ENCODE measurements around the gene NPPC. TPM values are rescaled to one million over a fixed set of nuclear protein-coding genes. Genes with fewer than 3 reads are reported as not detected.
"Not testable (repeated sequence)": the region's sequence is repeated elsewhere in the genome, so short reads cannot be mapped to it uniquely, and the experiment has no call there.

The NPPC gene
- total RNA-seq, 4 donors from 2014 or later, result not detected

DNA sequence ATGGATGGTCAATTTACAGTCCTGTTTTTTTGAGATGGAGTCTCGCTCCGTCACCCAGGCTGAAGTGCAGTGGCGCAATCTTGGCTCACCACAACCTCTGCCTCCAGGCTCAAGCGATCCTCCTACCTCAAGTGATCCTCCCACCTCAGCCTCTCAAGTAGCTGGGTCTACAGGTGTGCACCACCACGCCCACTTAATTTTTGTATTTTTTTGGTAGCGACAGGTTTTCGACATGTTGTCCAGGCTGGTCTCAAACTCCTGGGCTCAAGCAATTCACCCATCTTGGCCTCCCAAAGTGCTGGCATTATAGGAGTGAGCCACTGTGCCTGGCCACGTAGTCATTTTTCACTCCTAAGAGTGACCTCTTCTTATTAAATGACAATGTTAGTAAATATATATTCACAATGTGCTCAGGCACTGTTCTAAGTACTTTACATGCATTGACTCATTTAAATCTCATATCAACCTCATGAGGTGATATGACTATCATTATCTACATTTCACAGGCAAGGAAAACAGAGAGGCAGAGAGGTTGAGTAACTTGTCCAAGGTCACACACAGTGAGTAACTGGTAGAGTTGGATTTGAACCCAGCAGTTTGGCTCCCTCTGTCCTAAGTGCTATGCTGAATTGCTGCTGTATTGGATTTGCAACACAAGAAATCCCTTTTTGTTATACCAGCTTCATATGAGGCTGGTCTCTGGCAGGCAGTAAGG, 29.7 kb upstream of the NPPC start:
- TF ChIP-seq POLR2A (IDR thresholded peaks at IDR 0.05), result no peak
- no peak for TF ChIP-seq POLR2AphosphoS5 (IDR thresholded peaks at IDR 0.05)
- no peak for TF ChIP-seq EP300 (IDR thresholded peaks at IDR 0.05)
- TF ChIP-seq CTCF (IDR thresholded peaks at IDR 0.05), result no peak
- H3K27me3 ChIP-seq, result no peaks in the 10 kb centered on the region
- H3K4me3 ChIP-seq, result no peak overlapping the region
- no peak for DNase-seq (ENCODE audit: low spot score in 2 of 2)
- peaks cover 5% of the 10 kb centered on the region for H3K4me1 ChIP-seq
- 90% methylated on average over 8 of the region's 8 CpGs for WGBS
- no peak overlapping the region for H3K27ac ChIP-seq
- H3K9me3 ChIP-seq, result no peaks in the 10 kb centered on the region
- no peaks in the 10 kb centered on the region for H3K36me3 ChIP-seq

GRCh38 chr2:231951452-231952035, 25.3 kb upstream of the NPPC start:
- Histone ChIP-seq H3K27me3 (no peaks in the 10 kb centered on the region), H3K36me3 (no peaks in the 10 kb centered on the region), H3K4me3 (no peak overlapping the region), H3K9me3 (no peaks in the 10 kb centered on the region), H3K27ac (no peak overlapping the region), H3K4me1 (no peaks in the 10 kb centered on the region)
- DNase-seq (ENCODE audit: low spot score in 2 of 2), result no peak
- no peak for TF ChIP-seq EP300 (IDR thresholded peaks at IDR 0.05)
- no peak for TF ChIP-seq POLR2AphosphoS5 (IDR thresholded peaks at IDR 0.05)
- no peak for TF ChIP-seq POLR2A (IDR thresholded peaks at IDR 0.05)
- TF ChIP-seq CTCF (IDR thresholded peaks at IDR 0.05), result no peak
- 97% methylated on average over 2 of the region's 2 CpGs for WGBS

DNA sequence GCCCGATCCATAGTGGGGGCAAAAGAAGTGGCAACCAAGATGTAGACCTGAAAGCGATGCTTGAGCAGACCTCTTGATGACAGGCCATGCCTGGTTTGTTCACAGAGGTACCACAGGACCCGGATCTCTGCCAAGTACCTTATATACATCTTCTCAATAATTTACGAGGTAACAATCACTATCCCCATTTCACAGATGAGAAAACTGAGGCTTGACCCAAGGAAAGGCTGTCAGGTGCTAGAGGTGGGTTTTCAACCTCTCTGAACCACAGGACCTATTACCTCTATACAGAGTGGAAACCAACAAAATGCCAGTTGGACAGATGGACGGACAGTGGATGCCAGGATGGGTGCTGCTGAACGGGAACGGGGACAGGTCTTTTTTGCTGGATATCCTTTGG, 21.5 kb upstream of the NPPC start:
- DNase-seq (ENCODE audit: low spot score in 2 of 2), result no peak
- 86% methylated on average over 7 of the region's 7 CpGs for WGBS
- no peaks in the 10 kb centered on the region for H3K9me3 ChIP-seq
- H3K36me3 ChIP-seq, result no peaks in the 10 kb centered on the region
- H3K4me1 ChIP-seq, result no peaks in the 10 kb centered on the region
- no peaks in the 10 kb centered on the region for H3K27me3 ChIP-seq
- TF ChIP-seq CTCF (IDR thresholded peaks at IDR 0.05), result no peak
- no peak for TF ChIP-seq EP300 (IDR thresholded peaks at IDR 0.05)
- TF ChIP-seq POLR2AphosphoS5 (IDR thresholded peaks at IDR 0.05), result no peak
- no peak for TF ChIP-seq POLR2A (IDR thresholded peaks at IDR 0.05)
- H3K4me3 ChIP-seq, result no peak overlapping the region
- no peak overlapping the region for H3K27ac ChIP-seq

DNA sequence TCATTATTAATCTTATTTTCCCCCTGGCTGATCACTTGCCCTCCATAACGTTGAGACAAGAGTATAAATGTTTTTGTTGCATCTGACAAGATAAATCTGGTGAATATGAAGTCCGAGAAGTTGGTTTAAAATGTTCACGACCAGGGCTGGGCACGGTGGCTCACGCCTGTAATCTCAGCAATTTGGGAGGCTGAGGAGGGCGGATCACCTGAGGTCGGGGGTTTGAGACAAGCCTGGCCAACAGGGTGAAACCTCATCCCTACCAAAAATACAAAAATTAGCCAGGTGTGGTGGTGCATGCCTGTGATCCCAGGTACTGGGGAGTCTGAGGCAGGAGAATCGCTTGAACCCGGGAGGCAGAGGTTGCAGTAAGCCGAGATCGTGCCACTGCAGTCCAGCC, 20.9 kb upstream of the NPPC start:
- not testable (repeated sequence) for DNase-seq (ENCODE audit: low spot score in 2 of 2); H3K36me3 ChIP-seq
- WGBS, result 87% methylated on average over 11 of the region's 11 CpGs

GRCh38 chr2:231946241-231946814, 20.1 kb upstream of the NPPC start:
- Histone ChIP-seq H3K27ac (no peak overlapping the region), H3K4me1 (no peaks in the 10 kb centered on the region), H3K9me3 (no peaks in the 10 kb centered on the region), H3K36me3 (no peaks in the 10 kb centered on the region), H3K4me3 (no peak overlapping the region), H3K27me3 (no peaks in the 10 kb centered on the region)
- no peak for TF ChIP-seq CTCF (IDR thresholded peaks at IDR 0.05)
- no peak for TF ChIP-seq POLR2AphosphoS5 (IDR thresholded peaks at IDR 0.05)
- TF ChIP-seq POLR2A (IDR thresholded peaks at IDR 0.05), result no peak
- no peak for TF ChIP-seq EP300 (IDR thresholded peaks at IDR 0.05)
- no peak for DNase-seq (ENCODE audit: low spot score in 2 of 2)
- 91% methylated on average over 14 of the region's 15 CpGs for WGBS

More for the DNA sequence above, 20.9 kb upstream of the NPPC start:
- H3K4me1 ChIP-seq, H3K4me3 ChIP-seq, H3K27me3 ChIP-seq, H3K27ac ChIP-seq, H3K9me3 ChIP-seq: not testable (repeated sequence)
